Caki2 (cell line): ENCODE data around the gene KCNS1. TPM values are rescaled to one million over a fixed set of nuclear protein-coding genes. Genes with fewer than 3 reads are reported as not detected.

Experiments used
- DNase-seq: peaks from one replicate; pipeline ENCODE4 v3.0.0-alpha.2; 2015; ENCODE audit warnings: low read depth
- in situ Hi-C: cut with HindIII; loops from 2 replicates; pipeline ENCODE4 v1.10.0; 2016; ENCODE audit warnings: low sequenced_read_pairs, low pct_unique_long_range_greater_than_20kb, mixed read lengths
- total RNA-seq: library from RNA; depleted of rRNA; stranded (reverse); fragments of >200 nt; shearing (Covaris generic); gene quantifications from 2 replicates; pipeline ENCODE4 v1.2.3, GENCODE V29; 2014; ENCODE audit warnings: low replicate concordance

The KCNS1 gene
- total RNA-seq, 1 experiment from 2014 or later, result not detected

- in situ Hi-C loops, result loop anchor here (25.0 kb wide), 1 partner anchor 175 kb away; no protein-coding TSS in a partner anchor
- DNase-seq, result no peak
Observed at GRCh38 chr20:45112754-45113153, 11.8 kb upstream of the KCNS1 start.

- in situ Hi-C loops, result loop anchor here (25.0 kb wide), 1 partner anchor 175 kb away; no protein-coding TSS in a partner anchor
- DNase-seq, result no peak
Observed at GRCh38 chr20:45111799-45112471, 11.0 kb upstream of the KCNS1 start.

GRCh38 chr20:45111285-45111684 is 10.4 kb upstream of the KCNS1 start:
- in situ Hi-C loops, result loop anchor here (25.0 kb wide), 1 partner anchor 176 kb away; no protein-coding TSS in a partner anchor
- no peak for DNase-seq

DNA sequence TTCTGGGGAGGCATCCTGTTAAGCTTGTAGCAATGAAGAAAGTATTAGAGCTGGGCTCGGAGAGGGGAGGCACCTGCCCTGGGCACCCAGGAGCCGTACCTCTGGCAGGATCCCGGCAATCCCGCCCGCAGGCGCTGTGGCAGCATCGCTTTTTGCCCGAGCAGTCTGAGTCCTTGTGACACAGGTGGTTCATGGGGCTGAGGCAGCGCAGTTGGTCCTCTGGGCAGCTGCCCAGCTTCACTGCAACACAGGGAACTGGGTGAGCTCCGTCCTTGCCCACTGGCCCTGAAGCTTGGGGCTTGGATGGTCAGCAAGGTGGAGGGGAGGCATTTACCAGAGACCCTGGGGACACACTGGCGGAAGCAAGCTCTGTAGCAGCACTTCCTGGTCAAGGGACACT is 9.4 kb upstream of the KCNS1 start:
- in situ Hi-C loops, result loop anchor here (25.0 kb wide), 1 partner anchor 177 kb away; no protein-coding TSS in a partner anchor
- DNase-seq, result no peak

DNA sequence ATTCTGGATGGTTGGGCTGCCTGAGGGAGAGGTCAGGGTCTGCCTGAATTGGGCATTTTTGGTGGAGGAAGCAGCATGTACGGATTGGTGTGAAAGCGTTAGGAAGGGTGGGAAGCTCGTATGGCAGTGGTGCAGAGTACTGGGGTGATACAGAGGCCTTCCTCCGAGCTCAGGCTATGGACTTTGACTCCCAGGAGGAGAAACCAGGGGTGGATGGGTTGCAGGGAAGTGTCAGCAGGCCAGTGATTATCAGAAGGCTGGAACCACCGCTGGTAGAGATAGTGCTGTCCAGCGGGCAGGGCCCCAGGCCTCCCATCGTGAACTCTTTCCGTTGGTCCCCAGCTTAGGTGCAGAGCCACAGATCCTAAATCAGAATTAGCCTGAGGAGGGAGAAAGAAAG is 8.7 kb upstream of the KCNS1 start:
- DNase-seq, result no peak
- in situ Hi-C loops, result loop anchor here (25.0 kb wide), 1 partner anchor 178 kb away; no protein-coding TSS in a partner anchor

DNA sequence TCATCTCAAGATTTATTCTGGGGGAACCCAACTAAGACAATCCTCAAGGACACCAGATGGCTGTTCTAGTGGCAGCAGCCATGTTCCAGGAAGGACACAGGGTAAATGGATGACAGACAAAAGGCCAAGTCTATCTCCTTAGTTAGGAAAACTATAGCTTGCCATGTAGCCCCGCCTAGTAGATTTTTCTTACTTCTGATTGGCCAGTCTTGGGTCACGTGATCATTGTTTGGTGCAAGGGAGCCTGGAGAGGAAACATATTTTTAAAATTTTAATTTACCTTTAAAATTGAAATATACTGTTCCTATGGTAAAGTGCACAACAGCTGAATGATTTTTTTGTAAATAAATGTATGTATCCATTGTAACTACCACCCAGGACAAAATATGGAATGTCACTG is 4.4 kb upstream of the KCNS1 start:
- in situ Hi-C loops, result loop anchor here (25.0 kb wide), 1 partner anchor 182 kb away; no protein-coding TSS in a partner anchor
- no peak for DNase-seq

- in situ Hi-C loops, result loop anchor here (25.0 kb wide), 1 partner anchor 183 kb away; no protein-coding TSS in a partner anchor
- peak; percentile 95 for DNase-seq
Observed at GRCh38 chr20:45104786-45105185, 3.9 kb upstream of the KCNS1 start.

- in situ Hi-C loops, result loop anchor here (25.0 kb wide), 1 partner anchor 184 kb away; no protein-coding TSS in a partner anchor
- DNase-seq, result no peak
Observed at GRCh38 chr20:45103072-45103471, 2.1 kb upstream of the KCNS1 start.

DNA sequence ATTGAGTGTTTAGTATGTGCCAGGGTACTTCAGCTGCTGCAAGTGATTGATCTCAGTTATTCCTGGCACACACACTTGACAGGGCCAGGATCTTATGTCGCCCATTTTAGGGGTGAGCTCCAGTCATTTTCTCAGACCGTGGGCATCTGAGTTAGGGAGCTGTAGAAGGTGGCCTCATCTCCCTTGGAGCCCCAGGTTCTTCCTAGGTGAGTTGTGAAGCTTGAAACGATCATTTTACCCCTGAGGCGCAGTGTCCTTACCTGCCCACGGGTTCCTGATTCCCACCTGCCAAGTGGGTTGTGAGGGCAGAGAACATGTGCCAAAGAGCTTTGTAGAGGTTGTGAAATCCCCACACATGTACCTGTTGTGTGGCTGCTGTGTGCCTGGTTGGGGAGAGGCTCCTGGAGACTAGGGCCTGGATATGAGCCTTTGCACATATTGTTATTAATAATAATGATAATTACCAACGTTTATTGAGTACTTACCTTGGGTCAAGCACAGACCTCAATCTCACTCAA is 465 bp upstream of the KCNS1 start:
- no peak for DNase-seq
- in situ Hi-C loops, result loop anchor here (25.0 kb wide), 1 partner anchor 186 kb away; no protein-coding TSS in a partner anchor

DNA sequence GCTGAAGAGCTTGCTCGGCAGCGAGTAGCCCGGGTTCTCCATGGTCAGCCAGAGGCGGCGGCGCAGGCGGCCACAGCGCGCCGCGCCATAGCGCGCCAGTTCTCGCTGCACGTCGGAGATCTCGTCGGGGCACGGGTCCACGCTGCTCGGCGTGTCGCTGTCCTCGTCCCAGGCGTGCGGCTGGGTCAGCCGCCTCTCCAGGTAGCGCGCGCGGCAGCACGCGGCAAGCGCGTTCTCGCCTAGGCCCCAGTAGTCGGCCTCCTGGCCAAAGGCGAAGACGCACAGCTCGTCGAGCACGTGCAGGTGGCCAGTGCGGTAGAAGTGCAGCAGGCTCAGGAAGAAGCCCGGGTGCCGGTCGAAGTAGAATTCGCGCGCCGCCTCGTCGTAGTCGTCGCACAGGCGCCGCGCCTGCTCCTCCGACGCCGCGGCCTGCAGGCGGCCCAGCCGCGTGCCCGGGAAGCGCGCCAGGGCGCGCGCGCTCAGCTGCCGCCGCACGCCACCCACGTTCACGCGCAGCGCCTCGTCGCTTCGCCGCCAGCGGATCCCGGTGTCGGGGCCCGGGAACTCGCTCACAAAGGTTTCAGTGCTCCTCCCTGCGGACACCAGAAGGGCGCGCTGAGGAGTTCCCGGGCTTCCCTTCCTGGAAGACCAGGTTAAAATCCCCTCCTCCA is 2.7 kb downstream of the KCNS1 start:
- no peak for DNase-seq
- in situ Hi-C loops, result no loop called here

DNA sequence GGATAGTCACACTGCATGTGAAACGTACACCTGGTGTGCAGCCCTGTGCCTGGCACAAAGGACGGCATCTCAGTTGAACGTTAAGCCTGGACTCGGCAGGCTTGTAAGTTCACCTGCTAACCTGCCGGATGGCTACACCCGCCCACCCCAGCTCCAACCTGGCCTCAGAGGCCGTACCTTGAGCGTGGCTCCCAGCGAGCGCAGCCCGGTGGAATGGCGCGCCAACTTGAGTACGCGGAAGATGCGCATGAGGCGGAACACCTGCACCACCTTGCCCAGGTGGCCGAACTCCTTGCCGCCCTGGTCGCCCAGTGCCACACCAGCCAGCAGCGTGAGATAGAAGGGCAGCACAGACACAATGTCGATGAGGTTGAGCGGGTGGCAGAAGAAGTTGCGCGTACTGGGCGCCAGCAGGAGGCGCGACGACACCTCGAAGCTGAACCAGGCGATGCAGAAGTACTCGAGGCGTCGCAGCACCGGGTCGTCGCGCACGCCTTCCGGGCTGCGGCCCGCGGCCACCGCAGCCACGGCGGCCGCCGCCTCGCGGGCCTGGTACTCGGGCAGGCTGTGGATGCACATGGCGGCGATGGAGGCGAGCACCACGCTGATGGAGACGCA is 3.3 kb downstream of the KCNS1 start:
- in situ Hi-C loops, result no loop called here
- no peak for DNase-seq

DNA sequence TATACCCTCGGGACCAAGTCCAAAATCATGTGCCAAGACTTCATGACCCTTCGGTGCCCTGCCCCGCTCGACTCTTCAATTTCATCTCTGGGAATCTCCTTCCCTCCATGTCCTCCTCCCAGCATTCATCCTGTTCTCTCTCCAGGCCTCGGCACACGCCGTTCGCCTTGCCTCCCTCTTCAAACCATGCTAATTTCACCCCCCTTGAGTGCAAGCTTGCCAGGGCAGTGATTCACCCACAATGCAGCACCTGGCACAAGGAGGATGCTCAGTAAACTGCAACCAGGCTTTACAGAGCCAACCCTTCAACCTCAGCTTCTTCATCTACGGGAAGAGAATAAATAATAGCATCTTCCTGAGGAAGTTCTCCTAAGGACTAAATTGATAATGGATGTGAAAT is 4.1 kb downstream of the KCNS1 start:
- in situ Hi-C loops, result no loop called here
- DNase-seq, result no peak

DNA sequence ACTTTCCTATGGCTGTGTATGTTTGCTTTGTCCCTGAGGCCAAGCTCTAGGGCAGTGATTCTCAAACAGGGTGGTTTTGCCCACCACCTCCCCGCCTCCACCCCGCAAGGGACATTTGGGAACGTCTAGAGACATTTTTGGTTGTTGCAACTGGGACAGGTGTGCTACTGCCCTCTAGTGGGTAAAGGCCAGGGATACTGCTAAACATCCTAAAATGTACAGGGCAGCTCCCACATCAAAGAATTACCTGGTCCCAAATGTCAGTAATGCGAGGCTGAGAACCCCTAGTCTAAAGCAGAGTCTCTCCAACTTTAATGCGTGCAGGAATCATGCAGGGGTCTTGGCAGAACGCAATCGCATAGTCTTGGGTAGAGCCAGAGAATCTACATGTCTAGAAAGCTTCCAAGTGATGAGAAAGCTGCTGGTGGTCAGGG is 5.1 kb downstream of the KCNS1 start:
- peak; percentile 26 for DNase-seq
- in situ Hi-C loops, result no loop called here

GRCh38 chr20:45094864-45095574 is 5.9 kb downstream of the KCNS1 start:
- DNase-seq, result no peak
- in situ Hi-C loops, result no loop called here

- in situ Hi-C loops, result no loop called here
- no peak for DNase-seq
Observed at GRCh38 chr20:45094201-45094600, 6.7 kb downstream of the KCNS1 start.

DNA sequence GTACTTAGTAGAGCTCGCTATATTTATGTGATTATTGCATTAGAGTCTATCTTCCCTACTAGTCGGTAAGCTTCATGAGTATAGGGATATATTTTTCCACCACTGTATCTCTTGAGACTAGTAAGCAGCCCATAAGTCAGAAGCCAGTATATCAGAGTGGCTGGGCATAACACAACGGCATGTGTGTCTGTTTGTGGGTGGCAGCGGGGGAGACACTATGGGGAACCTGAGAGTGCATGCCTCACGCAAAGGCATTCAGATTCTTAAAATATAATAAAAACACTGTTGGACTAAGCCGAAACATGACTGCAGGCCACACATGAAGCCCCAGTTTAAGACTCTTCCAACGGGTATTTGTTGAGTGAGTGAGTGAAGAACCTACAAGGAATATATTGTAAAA is 8.0 kb downstream of the KCNS1 start:
- DNase-seq, result no peak
- in situ Hi-C loops, result no loop called here

GRCh38 chr20:45091366-45091765 is 9.6 kb downstream of the KCNS1 start:
- no peak for DNase-seq
- in situ Hi-C loops, result no loop called here

- in situ Hi-C loops, result no loop called here
- DNase-seq, result no peak
Observed at GRCh38 chr20:45090481-45090880, 10.4 kb downstream of the KCNS1 start.
